ENCODE data around the gene MIF.
"Not testable (repeated sequence)": the region's sequence is repeated elsewhere in the genome, so short reads cannot be mapped to it uniquely, and the experiment has no call there.

- not testable (repeated sequence) for TF ChIP-seq CTCF, POLR2A, EP300 (IDR thresholded peaks at IDR 0.05)
These were observed 29.6 kb upstream of the MIF start for GRCh38 chr22:23864499-23865154.
